Neuronal stem cell (in vitro differentiated cells): Measurements from ENCODE around the gene TRIM24.
"Not testable (repeated sequence)": the region's sequence is repeated elsewhere in the genome, so short reads cannot be mapped to it uniquely, and the experiment has no call there.

Experiments used
- DNase-seq: peaks from one replicate; pipeline ENCODE4 v3.0.0-alpha.2; 2013; ENCODE audit warnings: low spot score
- H2AFZ ChIP-seq: one replicate; pipeline ENCODE4 v1.6.1; 2013; ENCODE audit warnings: mild to moderate bottlenecking, low read length, inconsistent platforms
- H2AK5ac ChIP-seq: 2 replicates; pipeline ENCODE4 v1.6.1; 2013; ENCODE audit warnings: low read depth, mild to moderate bottlenecking, inconsistent platforms, low read length, moderate library complexity, mixed read lengths
- H2BK120ac ChIP-seq: 2 replicates; pipeline ENCODE4 v1.6.1; 2013; ENCODE audit warnings: low read depth, mild to moderate bottlenecking, inconsistent platforms, low read length, moderate library complexity, mixed read lengths
- H2BK12ac ChIP-seq: one replicate; pipeline ENCODE4 v1.6.1; 2013; ENCODE audit warnings: low read length, inconsistent platforms
- H2BK15ac ChIP-seq: 2 replicates; pipeline ENCODE4 v1.6.1; 2013; ENCODE audit warnings: mild to moderate bottlenecking, low read length, inconsistent platforms, mixed read lengths
- H2BK5ac ChIP-seq: one replicate; pipeline ENCODE4 v1.6.1; 2013; ENCODE audit warnings: inconsistent platforms, mild to moderate bottlenecking, low read length, moderate library complexity
- H3K14ac ChIP-seq: one replicate; pipeline ENCODE4 v1.6.1; 2013; ENCODE audit warnings: low read length, inconsistent platforms
- H3K18ac ChIP-seq: 2 replicates; pipeline ENCODE4 v1.6.1; 2013; ENCODE audit warnings: low read length, inconsistent platforms
- H3K23ac ChIP-seq: 2 replicates; pipeline ENCODE4 v1.6.1; 2013; ENCODE audit warnings: low read depth, mild to moderate bottlenecking, mixed read lengths, low read length, inconsistent platforms; ENCODE audit not compliant: poor library complexity
- H3K27ac ChIP-seq: replicated peaks from 3 replicates; pipeline ENCODE4 v1.5.1; 2013; ENCODE audit warnings: low read length, inconsistent platforms
- H3K27me3 ChIP-seq, 3 experiments: 2 replicates each; pipeline ENCODE4 v1.6.1; 2013; ENCODE audit warnings: low read length in 3 of 3, mild to moderate bottlenecking in 2 of 3, inconsistent platforms in 1 of 3, low read depth in 1 of 3, mixed read lengths in 1 of 3, moderate library complexity in 1 of 3; ENCODE audit not compliant: control insufficient read depth in 3 of 3, insufficient read depth in 3 of 3
- H3K36me3 ChIP-seq, 2 donors: replicated peaks in 1 of 2; 2 replicates each; pipeline ENCODE4 v1.6.1; 2013; ENCODE audit warnings: low read length in 2 of 2; ENCODE audit not compliant: control insufficient read depth in 2 of 2, insufficient read depth in 2 of 2
- H3K4ac ChIP-seq: 2 replicates; pipeline ENCODE4 v1.6.1; 2013; ENCODE audit warnings: inconsistent platforms, mild to moderate bottlenecking, low read length, moderate library complexity
- H3K4me1 ChIP-seq, 2 donors: 1 replicate in 1 of 2; 2 replicates in 1 of 2; pipeline ENCODE4 v1.6.1; 2013; ENCODE audit warnings: low read length in 2 of 2, low read depth in 1 of 2; ENCODE audit not compliant: control insufficient read depth in 2 of 2, insufficient read depth in 1 of 2
- H3K4me2 ChIP-seq: one replicate; pipeline ENCODE4 v1.6.1; 2013; ENCODE audit warnings: mild to moderate bottlenecking, low read length, inconsistent platforms; ENCODE audit not compliant: insufficient read depth, poor library complexity, severe bottlenecking
- H3K4me3 ChIP-seq, 2 donors: 2 replicates each; pipeline ENCODE4 v1.5.1; 2013; ENCODE audit warnings: low read length in 2 of 2, mild to moderate bottlenecking in 2 of 2, inconsistent platforms in 1 of 2, moderate library complexity in 1 of 2
- H3K79me1 ChIP-seq: one replicate; pipeline ENCODE4 v1.6.1; 2013; ENCODE audit warnings: low read depth, mild to moderate bottlenecking, inconsistent platforms, low read length, moderate library complexity
- H3K9ac ChIP-seq: one replicate; pipeline ENCODE4 v1.6.1; 2013; ENCODE audit warnings: mild to moderate bottlenecking, low read depth, low read length, inconsistent platforms; ENCODE audit not compliant: poor library complexity
- H3K9me3 ChIP-seq, 2 donors: replicated peaks in 1 of 2; 2 replicates each; pipeline versions ENCODE3 to v1.6.1; 2013; ENCODE audit warnings: low read length in 2 of 2, mild to moderate bottlenecking in 2 of 2, inconsistent platforms in 1 of 2, low read depth in 1 of 2, mixed read lengths in 1 of 2, moderate library complexity in 1 of 2; ENCODE audit not compliant: control insufficient read depth in 2 of 2, insufficient read depth in 1 of 2
- H4K8ac ChIP-seq: one replicate; pipeline ENCODE4 v1.6.1; 2013; ENCODE audit warnings: low read depth, mild to moderate bottlenecking, inconsistent platforms, low read length, moderate library complexity
- H4K91ac ChIP-seq: one replicate; pipeline ENCODE4 v1.6.1; 2013; ENCODE audit warnings: low read length, low read depth, mild to moderate bottlenecking, inconsistent platforms; ENCODE audit not compliant: poor library complexity
- WGBS, 2 donors: extraction: QIAGEN DNeasy Blood & Tissue Kit; methylation state at CpG; one replicate each; pipeline ENCODE4 v1.1.7; 2013; ENCODE audit warnings: missing lambda C conversion rate in 2 of 2, mixed read lengths in 1 of 2; ENCODE audit not compliant: insufficient read length in 2 of 2, insufficient replicate concordance in 1 of 2; ENCODE audit errors: extremely low coverage in 2 of 2; 5-methylcytosine and 5-hydroxymethylcytosine counted together

The TRIM24 gene

GRCh38 chr7:138495485-138495884 lies 35.4 kb downstream of the TRIM24 start:
- Histone ChIP-seq H2BK120ac (no peak overlapping the region), H3K4me3 (no peak overlapping the region), H3K4me2 (no peak overlapping the region), H3K79me1 (peaks cover 1% of the 10 kb centered on the region), H2BK12ac (no peak overlapping the region), H3K36me3 (peaks cover 0 to 98% of the 10 kb centered on the region in 2 donors), H3K27ac (no peak overlapping the region), H3K4me1 (peaks cover 0 to 10% of the 10 kb centered on the region in 2 donors), H3K9ac (no peak overlapping the region), H3K9me3 (peaks cover 0 to 25% of the 10 kb centered on the region in 2 donors), H3K27me3 (no peaks in the 10 kb centered on the region), H4K91ac (no peak overlapping the region), H2BK5ac (no peak overlapping the region), H3K4ac (no peak overlapping the region), H3K23ac (no peak overlapping the region), H3K18ac (no peak overlapping the region), H2BK15ac (no peak overlapping the region), H2AK5ac (no peak overlapping the region), H4K8ac (no peak overlapping the region), H2AFZ (no peak overlapping the region), H3K14ac (no peak overlapping the region)
- no CpG with 5 or more reads among the region's 1 CpG for WGBS, 2 donors
- no peak for DNase-seq

GRCh38 chr7:138499340-138499739 lies 39.3 kb downstream of the TRIM24 start:
- Histone ChIP-seq H3K23ac (no peak overlapping the region), H3K79me1 (no peaks in the 10 kb centered on the region), H3K4ac (no peak overlapping the region), H3K27me3 (no peaks in the 10 kb centered on the region), H2AFZ (no peak overlapping the region), H3K9me3 (peaks cover 0 to 19% of the 10 kb centered on the region in 2 donors), H2BK120ac (no peak overlapping the region), H4K8ac (no peak overlapping the region), H3K4me2 (no peak overlapping the region), H2BK15ac (no peak overlapping the region), H3K4me1 (peaks cover 0 to 5% of the 10 kb centered on the region in 2 donors), H2BK12ac (no peak overlapping the region), H3K27ac (no peak overlapping the region), H4K91ac (no peak overlapping the region), H3K36me3 (peaks cover 2 to 86% of the 10 kb centered on the region in 2 donors), H3K4me3 (no peak overlapping the region), H2AK5ac (no peak overlapping the region), H3K14ac (no peak overlapping the region), H3K9ac (no peak overlapping the region), H2BK5ac (no peak overlapping the region), H3K18ac (no peak overlapping the region)
- DNase-seq: no peak
- WGBS, 2 donors: no CpG with 5 or more reads among the region's 3 CpGs

- H3K4me2 ChIP-seq, H2BK15ac ChIP-seq, DNase-seq, H3K4me1 ChIP-seq, H3K27me3 ChIP-seq, H3K18ac ChIP-seq, H3K23ac ChIP-seq, H4K8ac ChIP-seq, H3K4ac ChIP-seq, H2BK5ac ChIP-seq, H2BK120ac ChIP-seq, H3K9ac ChIP-seq, H4K91ac ChIP-seq, H2AFZ ChIP-seq, H3K79me1 ChIP-seq, H3K27ac ChIP-seq, H2BK12ac ChIP-seq, H2AK5ac ChIP-seq, H3K4me3 ChIP-seq, H3K14ac ChIP-seq: not testable (repeated sequence)
- H3K36me3 ChIP-seq: peaks cover 3 to 86% of the 10 kb centered on the region in 2 donors
- no CpG with 5 or more reads among the region's 2 CpGs for WGBS, 2 donors
- peaks cover 0 to 16% of the 10 kb centered on the region in 2 donors for H3K9me3 ChIP-seq
Measured at GRCh38 chr7:138500303-138500702, 40.2 kb downstream of the TRIM24 start.

DNA sequence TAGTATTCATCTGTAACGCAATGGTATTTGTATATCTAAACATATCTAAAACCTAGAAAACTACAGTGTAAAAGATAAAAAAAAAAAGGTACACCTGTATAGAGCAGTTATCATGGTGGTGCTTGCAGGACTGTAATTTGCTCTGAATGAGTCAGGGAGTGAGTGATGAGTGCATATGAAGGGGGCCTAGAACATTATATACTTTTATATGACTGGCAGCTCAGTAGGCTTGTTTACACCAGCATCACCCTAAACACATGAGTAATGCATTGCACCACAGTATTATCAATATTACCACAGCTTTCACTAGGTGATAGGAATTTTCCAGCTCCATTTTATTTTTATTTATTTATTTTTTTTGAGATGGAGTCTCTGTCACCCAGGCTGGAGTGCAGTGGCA lies 40.8 kb downstream of the TRIM24 start:
- Histone ChIP-seq H2BK15ac (no peak overlapping the region), H2AK5ac (no peak overlapping the region), H3K27ac (no peak overlapping the region), H3K79me1 (no peaks in the 10 kb centered on the region), H3K9me3 (peaks cover 0 to 15% of the 10 kb centered on the region in 2 donors), H2BK5ac (no peak overlapping the region), H2BK120ac (no peak overlapping the region), H4K91ac (no peak overlapping the region), H3K18ac (no peak overlapping the region), H3K27me3 (no peaks in the 10 kb centered on the region), H2BK12ac (no peak overlapping the region), H3K36me3 (peaks cover 5 to 86% of the 10 kb centered on the region in 2 donors), H3K14ac (no peak overlapping the region), H2AFZ (no peak overlapping the region), H3K4me3 (no peak overlapping the region), H4K8ac (no peak overlapping the region), H3K9ac (no peak overlapping the region), H3K4me1 (peaks cover 0 to 5% of the 10 kb centered on the region in 2 donors), H3K4ac (no peak overlapping the region), H3K23ac (no peak overlapping the region), H3K4me2 (no peak overlapping the region)
- WGBS, 2 donors: no CpG with 5 or more reads among the region's 1 CpG
- DNase-seq: no peak
